HL-60 (cell line): ENCODE measurements around the gene ZFYVE19.

ENCODE experiments used
- DNase-seq, 2 experiments: peaks; one replicate each; pipeline ENCODE4 v3.0.0-alpha.2; 2010 to 2020; ENCODE audit warnings: low read depth in 1 of 2, low spot score in 1 of 2
- H3K27ac ChIP-seq: fragments of 250-450 bp; sonication (Bioruptor Pico); replicated peaks from 2 replicates; pipeline ENCODE4 v1.5.1; 2020; ENCODE audit warnings: mild to moderate bottlenecking, moderate library complexity
- H3K27me3 ChIP-seq: fragments of 250-450 bp; sonication (Bioruptor Pico); 2 replicates; pipeline ENCODE4 v1.5.1; 2021; ENCODE audit warnings: mild to moderate bottlenecking, moderate library complexity; ENCODE audit not compliant: insufficient read depth, poor library complexity, severe bottlenecking
- H3K4me3 ChIP-seq: replicated peaks from 2 replicates; pipeline ENCODE4 v1.5.1; 2011; ENCODE audit warnings: mild to moderate bottlenecking, control low read depth, low read length; ENCODE audit not compliant: insufficient read depth
- CTCF ChIP-seq: IDR thresholded peaks from one replicate; pipeline ENCODE4 v1.5.1; 2011; ENCODE audit warnings: low read length, control low read depth, inconsistent platforms; ENCODE audit not compliant: insufficient read depth
- GABPA ChIP-seq: IDR thresholded peaks from 2 replicates; pipeline ENCODE4 v1.6.1; 2012; ENCODE audit warnings: low read depth
- POLR2AphosphoS5 ChIP-seq: IDR thresholded peaks from 2 replicates; pipeline ENCODE4 v1.6.1; 2012; ENCODE audit warnings: low read depth
- REST ChIP-seq: IDR thresholded peaks from 2 replicates; pipeline ENCODE4 v1.6.1; 2012; ENCODE audit warnings: low read depth; ENCODE audit not compliant: insufficient replicate concordance
- SPI1 ChIP-seq: IDR thresholded peaks from 2 replicates; pipeline ENCODE4 v1.6.1; 2012; ENCODE audit warnings: low read depth, mild to moderate bottlenecking, borderline replicate concordance

ZFYVE19 gene

GRCh38 chr15:40819048-40819447 lies 12.2 kb downstream of the ZFYVE19 start:
- Histone ChIP-seq H3K4me3 (no peak overlapping the region), H3K27me3 (no peaks in the 10 kb centered on the region), H3K27ac (no peak overlapping the region)
- TF ChIP-seq SPI1, result no peak
- no peak for TF ChIP-seq REST
- no peak for TF ChIP-seq POLR2AphosphoS5
- DNase-seq, result no peak

GRCh38 chr15:40821195-40821594 lies 14.3 kb downstream of the ZFYVE19 start:
- no peak for TF ChIP-seq POLR2AphosphoS5
- H3K27me3 ChIP-seq, result no peaks in the 10 kb centered on the region
- no peak overlapping the region for H3K4me3 ChIP-seq
- no peak overlapping the region for H3K27ac ChIP-seq
- no peak for DNase-seq

GRCh38 chr15:40823572-40824343 lies 16.9 kb downstream of the ZFYVE19 start:
- TF ChIP-seq CTCF (no peak), SPI1 (no peak), REST (no peak), POLR2AphosphoS5 (no peak), GABPA (no peak)
- DNase-seq, result peak in 1 of 2 experiments; percentile 49
- no peaks in the 10 kb centered on the region for H3K27me3 ChIP-seq
- no peak overlapping the region for H3K4me3 ChIP-seq
- H3K27ac ChIP-seq, result no peak overlapping the region

GRCh38 chr15:40825661-40826422 lies 19.0 kb downstream of the ZFYVE19 start:
- TF ChIP-seq GABPA (no peak), CTCF (no peak), REST (no peak), SPI1 (no peak), POLR2AphosphoS5 (no peak)
- Histone ChIP-seq H3K4me3 (no peak overlapping the region), H3K27me3 (no peaks in the 10 kb centered on the region), H3K27ac (no peak overlapping the region)
- no peak for DNase-seq
